Fibroblast of lung (primary cell): ENCODE results near the gene TNFSF15.

Source experiments
- EZH2 ChIP-seq: IDR thresholded peaks from 2 replicates; pipeline ENCODE4 v1.5.1; 2012; ENCODE audit warnings: low read length, control low read depth, mild to moderate bottlenecking; ENCODE audit errors: missing control alignments
- TF ChIP-seq, protein P1 (sequence below), 2 donors: IDR thresholded peaks in 1 of 2; conservative IDR thresholded peaks in 1 of 2; 1 replicate in 1 of 2; 2 replicates in 1 of 2; pipeline ENCODE4 v1.5.1; 2011 to 2012; ENCODE audit warnings: low read length in 2 of 2, control low read depth in 1 of 2, inconsistent platforms in 1 of 2, low read depth in 1 of 2, mild to moderate bottlenecking in 1 of 2

DNA sequence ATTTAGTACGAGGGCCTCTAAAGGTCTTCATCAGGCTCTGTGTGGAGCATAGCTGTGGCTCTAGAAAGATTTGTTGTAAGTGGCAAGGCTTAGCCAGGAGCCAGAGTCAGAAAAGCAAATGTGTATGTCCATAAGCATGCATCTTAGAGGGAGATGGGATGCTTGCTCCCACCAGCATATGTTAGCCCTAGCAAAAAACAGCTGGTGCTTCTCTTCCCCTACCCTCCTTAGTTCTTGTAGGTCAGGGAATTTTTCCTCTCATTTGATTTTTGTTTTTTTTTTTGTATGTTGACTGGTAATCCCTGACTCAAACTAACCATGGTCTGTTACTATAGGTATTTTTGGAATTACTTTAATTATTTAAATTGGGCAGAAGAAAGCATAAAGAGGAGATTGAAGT lies 7.7 kb downstream of the TNFSF15 start:
- TF ChIP-seq, protein P1, sequence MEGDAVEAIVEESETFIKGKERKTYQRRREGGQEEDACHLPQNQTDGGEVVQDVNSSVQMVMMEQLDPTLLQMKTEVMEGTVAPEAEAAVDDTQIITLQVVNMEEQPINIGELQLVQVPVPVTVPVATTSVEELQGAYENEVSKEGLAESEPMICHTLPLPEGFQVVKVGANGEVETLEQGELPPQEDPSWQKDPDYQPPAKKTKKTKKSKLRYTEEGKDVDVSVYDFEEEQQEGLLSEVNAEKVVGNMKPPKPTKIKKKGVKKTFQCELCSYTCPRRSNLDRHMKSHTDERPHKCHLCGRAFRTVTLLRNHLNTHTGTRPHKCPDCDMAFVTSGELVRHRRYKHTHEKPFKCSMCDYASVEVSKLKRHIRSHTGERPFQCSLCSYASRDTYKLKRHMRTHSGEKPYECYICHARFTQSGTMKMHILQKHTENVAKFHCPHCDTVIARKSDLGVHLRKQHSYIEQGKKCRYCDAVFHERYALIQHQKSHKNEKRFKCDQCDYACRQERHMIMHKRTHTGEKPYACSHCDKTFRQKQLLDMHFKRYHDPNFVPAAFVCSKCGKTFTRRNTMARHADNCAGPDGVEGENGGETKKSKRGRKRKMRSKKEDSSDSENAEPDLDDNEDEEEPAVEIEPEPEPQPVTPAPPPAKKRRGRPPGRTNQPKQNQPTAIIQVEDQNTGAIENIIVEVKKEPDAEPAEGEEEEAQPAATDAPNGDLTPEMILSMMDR (conservative IDR thresholded peaks at IDR 0.05 in 1 of 2, IDR thresholded peaks at IDR 0.05 in 1 of 2; ENCODE audit: low read depth in 1 of 2, low read length in 2 of 2): no peak
- TF ChIP-seq EZH2: no peak
